Tongue (tissue), 1 donor: ENCODE measurements around the gene ADAD2. TPM values are rescaled to one million over a fixed set of nuclear protein-coding genes. Genes with fewer than 3 reads are reported as not detected.

ENCODE experiments used
- total RNA-seq: library from RNA; depleted of rRNA; stranded (reverse); fragments of >200 nt; gene quantifications from one replicate; pipeline ENCODE4 v1.2.3, GENCODE V29; 2014

ADAD2 gene
- total RNA-seq, 1 donor from 2014 or later, result 0.31 TPM

Other genes with a start within 250 kb of the ADAD2 start
- 0.21 TPM for gene OSGIN1, start 237.9 kb upstream of the ADAD2 start, total RNA-seq
- gene NECAB2, start 222.9 kb upstream of the ADAD2 start, total RNA-seq, result not detected
- not detected for gene SLC38A8, start 148.4 kb upstream of the ADAD2 start, total RNA-seq
- gene MBTPS1, start 74.2 kb upstream of the ADAD2 start, total RNA-seq, result 96.9 TPM
- 25.3 TPM for gene HSDL1, start 46.0 kb upstream of the ADAD2 start, total RNA-seq
- 0.10 TPM for gene DNAAF1, start 45.8 kb upstream of the ADAD2 start, total RNA-seq
- 39.4 TPM for gene TAF1C, start 4.1 kb upstream of the ADAD2 start, total RNA-seq
- gene KCNG4, start 48.9 kb downstream of the ADAD2 start, total RNA-seq, result not detected
- 4.8 TPM for gene WFDC1, start 103.7 kb downstream of the ADAD2 start, total RNA-seq
- 5.7 TPM for gene ATP2C2, start 177.4 kb downstream of the ADAD2 start, total RNA-seq